C4-2B (cell line): Measurements from ENCODE around the gene GGT7.
"Not testable (repeated sequence)": the region's sequence is repeated elsewhere in the genome, so short reads cannot be mapped to it uniquely, and the experiment has no call there.

Source experiments
- ZFX ChIP-seq: fragments of 450-650 bp; IDR thresholded peaks from 2 replicates; pipeline ENCODE4 v1.6.1; 2017
- TF ChIP-seq, protein P1 (sequence below): fragments of 450-650 bp; conservative IDR thresholded peaks from 2 replicates; pipeline ENCODE4 v1.5.1; 2017; ENCODE audit warnings: mild to moderate bottlenecking

DNA sequence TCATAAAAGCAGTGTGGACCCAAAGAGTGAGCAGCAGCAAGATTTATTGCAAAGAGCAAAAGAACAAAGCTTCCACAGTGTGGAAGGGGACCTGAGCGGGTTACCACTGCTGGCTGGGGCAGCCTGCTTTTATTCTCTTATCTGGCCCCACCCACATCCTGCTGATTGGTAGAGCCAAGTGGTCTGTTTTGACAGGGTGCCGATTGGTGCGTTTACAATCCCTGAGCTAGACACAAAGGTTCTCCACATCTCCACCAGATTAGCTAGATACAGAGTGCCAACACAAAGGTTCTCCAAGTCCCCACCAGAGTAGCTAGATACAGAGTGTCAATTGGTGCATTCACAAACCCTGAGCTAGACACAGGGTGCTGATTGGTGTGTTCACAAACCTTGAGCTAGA lies 25.5 kb upstream of the GGT7 start:
- TF ChIP-seq, protein P1, sequence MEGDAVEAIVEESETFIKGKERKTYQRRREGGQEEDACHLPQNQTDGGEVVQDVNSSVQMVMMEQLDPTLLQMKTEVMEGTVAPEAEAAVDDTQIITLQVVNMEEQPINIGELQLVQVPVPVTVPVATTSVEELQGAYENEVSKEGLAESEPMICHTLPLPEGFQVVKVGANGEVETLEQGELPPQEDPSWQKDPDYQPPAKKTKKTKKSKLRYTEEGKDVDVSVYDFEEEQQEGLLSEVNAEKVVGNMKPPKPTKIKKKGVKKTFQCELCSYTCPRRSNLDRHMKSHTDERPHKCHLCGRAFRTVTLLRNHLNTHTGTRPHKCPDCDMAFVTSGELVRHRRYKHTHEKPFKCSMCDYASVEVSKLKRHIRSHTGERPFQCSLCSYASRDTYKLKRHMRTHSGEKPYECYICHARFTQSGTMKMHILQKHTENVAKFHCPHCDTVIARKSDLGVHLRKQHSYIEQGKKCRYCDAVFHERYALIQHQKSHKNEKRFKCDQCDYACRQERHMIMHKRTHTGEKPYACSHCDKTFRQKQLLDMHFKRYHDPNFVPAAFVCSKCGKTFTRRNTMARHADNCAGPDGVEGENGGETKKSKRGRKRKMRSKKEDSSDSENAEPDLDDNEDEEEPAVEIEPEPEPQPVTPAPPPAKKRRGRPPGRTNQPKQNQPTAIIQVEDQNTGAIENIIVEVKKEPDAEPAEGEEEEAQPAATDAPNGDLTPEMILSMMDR, result not testable (repeated sequence)
- not testable (repeated sequence) for TF ChIP-seq ZFX
